GM12878 (cell line): ENCODE results near the gene HRC. TPM values are rescaled to one million over a fixed set of nuclear protein-coding genes. Genes with fewer than 3 reads are reported as not detected.
"Not testable (repeated sequence)": the region's sequence is repeated elsewhere in the genome, so short reads cannot be mapped to it uniquely, and the experiment has no call there.

Experiments
- ATAC-seq: fragments of 200-7000 bp; cut with Tn5 transposase; 3 replicates; pipeline ENCODE4 v1.9.1; 2020; ENCODE audit warnings: mild to moderate bottlenecking, moderate library complexity
- BruUV-seq: library from RNA; stranded (reverse); fragments of 400-500 nt; replicated peaks from 2 replicates; lab custom pipeline; 2021; lab: Mats Ljungman, UMichigan
- CTCF ChIA-PET: fragments of 300-600 bp; sonication (Branson Sonifier 250); formaldehyde crosslinking; extraction: SDS; loops from one replicate; lab custom pipeline; 2021; ENCODE audit warnings: inconsistent platforms; lab: Yijun Ruan, JAX
- POLR2A ChIA-PET: fragments of 350-600 bp; formaldehyde crosslinking; extraction: SDS; loops from one replicate; lab custom pipeline; 2021; ENCODE audit warnings: inconsistent platforms; lab: Charles Lee
- RAD21 ChIA-PET: fragments of 300-600 bp; sonication (Branson Sonifier 250); formaldehyde crosslinking; loops from one replicate; lab custom pipeline; 2023; ENCODE audit warnings: antibody characterized with exemption; ENCODE audit not compliant: unreplicated experiment; lab: Charles Lee
- SMC1A ChIA-PET: fragments of 300-600 bp; sonication (Branson Sonifier 250); formaldehyde crosslinking; loops from one replicate; lab custom pipeline; 2023; ENCODE audit not compliant: unreplicated experiment, uncharacterized antibody; lab: Charles Lee
- DNase-seq: peaks from one replicate; pipeline ENCODE4 v3.0.0-alpha.2; 2011; ENCODE audit warnings: low read depth, low spot score
- FAIRE-seq: peaks from 3 replicates; lab custom pipeline; 2011; peaks lifted over from hg19 to GRCh38; lab: Jason Lieb, UNC
- H2AFZ ChIP-seq: 2 replicates; pipeline ENCODE4 v1.6.0; 2011; ENCODE audit warnings: low read depth, low read length, control low read depth; ENCODE audit not compliant: control insufficient read depth
- H3K27ac ChIP-seq: 2 replicates; pipeline ENCODE4 v1.5.1; 2011; ENCODE audit warnings: control low read depth; ENCODE audit not compliant: control insufficient read depth, insufficient read depth
- H3K27me3 ChIP-seq, 2 experiments: replicated peaks in 1 of 2; 2 replicates each; pipeline versions ENCODE4 v1.6.0 to v1.6.1; 2011; ENCODE audit warnings: low read length in 1 of 2; ENCODE audit not compliant: control insufficient read depth in 2 of 2, insufficient read depth in 2 of 2
- H3K36me3 ChIP-seq, 2 experiments: 2 replicates each; pipeline ENCODE4 v1.5.1; 2011; ENCODE audit warnings: low read length in 1 of 2; ENCODE audit not compliant: control insufficient read depth in 2 of 2, insufficient read depth in 2 of 2
- H3K4me1 ChIP-seq: 2 replicates; pipeline ENCODE4 v1.6.1; 2011; ENCODE audit warnings: mild to moderate bottlenecking, low read length, moderate library complexity, mixed read lengths; ENCODE audit not compliant: control insufficient read depth, insufficient read depth
- H3K4me2 ChIP-seq: 2 replicates; pipeline ENCODE4 v1.6.0; 2011; ENCODE audit warnings: control low read depth; ENCODE audit not compliant: control insufficient read depth, insufficient read depth
- H3K4me3 ChIP-seq: fragments of 200-600 bp; sonication (generic); 2 replicates; pipeline ENCODE4 v1.5.1; 2016
- H3K79me2 ChIP-seq: 2 replicates; pipeline ENCODE4 v1.6.0; 2011; ENCODE audit warnings: low read length; ENCODE audit not compliant: control insufficient read depth, insufficient read depth
- H3K9ac ChIP-seq: 2 replicates; pipeline ENCODE4 v1.8.0; 2011; ENCODE audit warnings: low read length, control low read depth, mixed read lengths; ENCODE audit not compliant: control insufficient read depth, insufficient read depth
- H3K9me3 ChIP-seq: replicated peaks from 3 replicates; pipeline ENCODE4 v1.5.1; 2011; ENCODE audit warnings: mild to moderate bottlenecking, low read length; ENCODE audit not compliant: control insufficient read depth, insufficient read depth
- H4K20me1 ChIP-seq: 2 replicates; pipeline ENCODE4 v1.6.0; 2011; ENCODE audit not compliant: control insufficient read depth, insufficient read depth
- EED ChIP-seq: sonication (generic); IDR thresholded peaks from 2 replicates; pipeline ENCODE4 v1.6.1; 2016; ENCODE audit warnings: antibody characterized with exemption, low read depth
- ETV6 ChIP-seq, 2 experiments: fragments of 450-650 bp in 1 of 2; IDR thresholded peaks in 1 of 2; conservative IDR thresholded peaks in 1 of 2; 2 replicates each; pipeline ENCODE4 v1.6.1; 2014; ENCODE audit warnings: antibody characterized with exemption in 1 of 2, borderline replicate concordance in 1 of 2, low read depth in 1 of 2, mild to moderate bottlenecking in 1 of 2, moderate library complexity in 1 of 2
- POLR2A ChIP-seq: IDR thresholded peaks from 2 replicates; pipeline ENCODE4 v1.6.1; 2011; ENCODE audit warnings: low read depth, mild to moderate bottlenecking, low read length
- SIN3A ChIP-seq: IDR thresholded peaks from 2 replicates; pipeline ENCODE4 v1.6.1; 2012; ENCODE audit warnings: low read depth, low read length, improper control_type of control experiment
- SUPT20H ChIP-seq: IDR thresholded peaks from 2 replicates; pipeline ENCODE4 v1.6.1; 2011; ENCODE audit warnings: low read depth, mild to moderate bottlenecking, low read length, moderate library complexity, borderline replicate concordance; ENCODE audit not compliant: control insufficient read depth
- SUZ12 ChIP-seq: fragments of 200-600 bp; sonication (generic); IDR thresholded peaks from one replicate; pipeline ENCODE4 v1.6.1; 2018; ENCODE audit warnings: antibody characterized with exemption, mild to moderate bottlenecking; ENCODE audit not compliant: unreplicated experiment
- TAF1 ChIP-seq: IDR thresholded peaks from 2 replicates; pipeline ENCODE4 v1.6.1; 2011; ENCODE audit warnings: mild to moderate bottlenecking, low read depth, low read length, borderline replicate concordance
- TCF3 ChIP-seq: IDR thresholded peaks from 2 replicates; pipeline ENCODE4 v1.6.1; 2012; ENCODE audit warnings: low read depth, mild to moderate bottlenecking, low read length, borderline replicate concordance; ENCODE audit not compliant: insufficient read depth
- WGBS: methylation state at CpG from one replicate; pipeline ENCODE4 v1.1.6; 2016; ENCODE audit warnings: low lambda C conversion rate; ENCODE audit not compliant: insufficient replicate concordance, insufficient coverage; ENCODE audit errors: missing lambda C conversion rate; 5-methylcytosine and 5-hydroxymethylcytosine counted together
- in situ Hi-C: fragments of 300-500 bp; cut with MboI; formaldehyde crosslinking; loops from 9 replicates; pipeline ENCODE4 v1.14.3; 2018; ENCODE audit warnings: mixed read lengths
- intact Hi-C: fragments of 100-400 bp; cut with micrococcal nuclease; formaldehyde crosslinking; loops from one replicate; pipeline ENCODE4 v1.14.2; 2022; ENCODE audit not compliant: unreplicated experiment
- polyA plus RNA-seq, 11 experiments: library from polyadenylated mRNA; depleted of rRNA in 4 of 11; unstranded in 6 of 11; stranded (reverse) in 5 of 11; fragments of >200 nt; fragmentation: Nextera tagmentation in 4 of 11; fragmentation: Illumina TruSeq in 1 of 11; extraction: Ambion mirVana in 4 of 11; extraction: Trizol in 1 of 11; gene quantifications; 1 replicate in 1 of 11; 2 replicates in 10 of 11; pipeline versions ENCODE4 v1.2.1 to v1.2.3, GENCODE V29; 2011 to 2016; ENCODE audit warnings: inconsistent platforms in 2 of 11, missing spikeins in 2 of 11, low read depth in 1 of 11
- total RNA-seq, 4 experiments: library from RNA; depleted of rRNA in 3 of 4; stranded (reverse); fragments of >200 nt in 3 of 4; fragmentation: Illumina TruSeq in 1 of 4; extraction: Trizol in 1 of 4; gene quantifications; 2 replicates each; pipeline versions ENCODE4 v1.2.1 to v1.2.3, GENCODE V29; 2013 to 2021
- TF ChIP-seq, protein P1 (sequence below): IDR thresholded peaks from 2 replicates; pipeline ENCODE4 v1.6.1; 2012; ENCODE audit warnings: low read depth, low read length, improper control_type of control experiment
- TF ChIP-seq, protein P2 (sequence below): fragments of 450-650 bp; IDR thresholded peaks from 2 replicates; pipeline ENCODE4 v1.6.1; 2014; ENCODE audit warnings: mild to moderate bottlenecking

The HRC gene
- total and polyA plus RNA-seq, 10 of the 15 experiments (the other 5 are each of a cell fraction or from before 2014, with no cell fraction given) = 0.10 TPM; not detected in 9

DNA sequence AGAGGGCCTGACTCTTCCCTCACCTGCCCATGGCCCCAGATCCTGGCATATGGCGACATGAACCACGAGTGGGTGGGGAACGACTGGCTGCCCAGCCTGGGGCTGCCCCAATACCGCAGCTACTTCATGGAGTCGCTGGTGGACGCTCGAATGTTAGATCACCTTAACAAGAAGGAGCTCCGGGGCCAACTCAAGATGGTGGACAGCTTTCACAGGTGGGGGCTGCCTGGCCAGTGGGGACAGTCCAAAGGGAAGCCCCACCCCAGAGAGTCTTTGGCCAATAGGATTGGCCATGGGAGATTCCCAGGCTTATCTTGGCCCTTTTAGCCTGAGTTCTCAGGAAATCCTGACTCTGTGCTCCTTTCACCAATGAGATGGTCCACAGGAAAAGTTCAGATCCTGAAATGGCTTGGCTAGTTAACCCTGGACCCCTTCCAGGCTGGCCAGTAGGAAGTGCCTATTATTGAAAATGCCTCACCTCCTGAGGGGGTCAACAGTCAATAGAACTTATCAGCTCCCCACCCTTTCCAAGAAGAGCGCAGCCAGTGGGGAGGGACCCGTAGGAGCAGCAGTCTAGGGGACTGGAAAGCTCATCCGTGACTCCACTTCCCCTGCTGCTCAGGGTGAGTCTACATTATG lies 7.0 kb downstream of the HRC start:
- H3K4me3 ChIP-seq = no peak overlapping the region
- no peak overlapping the region for H2AFZ ChIP-seq
- no peak for DNase-seq
- TF ChIP-seq SUPT20H = no peak
- no peak for TF ChIP-seq ETV6 (conservative IDR thresholded peaks at IDR 0.05 in 1 of 2, IDR thresholded peaks at IDR 0.05 in 1 of 2; ENCODE audit: borderline replicate concordance in 1 of 2, low read depth in 1 of 2)
- no peak for TF ChIP-seq POLR2A
- TF ChIP-seq EED = no peak
- TF ChIP-seq, protein P1, sequence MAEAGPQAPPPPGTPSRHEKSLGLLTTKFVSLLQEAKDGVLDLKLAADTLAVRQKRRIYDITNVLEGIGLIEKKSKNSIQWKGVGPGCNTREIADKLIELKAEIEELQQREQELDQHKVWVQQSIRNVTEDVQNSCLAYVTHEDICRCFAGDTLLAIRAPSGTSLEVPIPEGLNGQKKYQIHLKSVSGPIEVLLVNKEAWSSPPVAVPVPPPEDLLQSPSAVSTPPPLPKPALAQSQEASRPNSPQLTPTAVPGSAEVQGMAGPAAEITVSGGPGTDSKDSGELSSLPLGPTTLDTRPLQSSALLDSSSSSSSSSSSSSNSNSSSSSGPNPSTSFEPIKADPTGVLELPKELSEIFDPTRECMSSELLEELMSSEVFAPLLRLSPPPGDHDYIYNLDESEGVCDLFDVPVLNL = no peak
- no peak for TF ChIP-seq TCF3
- TF ChIP-seq SIN3A = no peak
- TF ChIP-seq TAF1 = no peak
- no peak for TF ChIP-seq SUZ12
- TF ChIP-seq, protein P2, sequence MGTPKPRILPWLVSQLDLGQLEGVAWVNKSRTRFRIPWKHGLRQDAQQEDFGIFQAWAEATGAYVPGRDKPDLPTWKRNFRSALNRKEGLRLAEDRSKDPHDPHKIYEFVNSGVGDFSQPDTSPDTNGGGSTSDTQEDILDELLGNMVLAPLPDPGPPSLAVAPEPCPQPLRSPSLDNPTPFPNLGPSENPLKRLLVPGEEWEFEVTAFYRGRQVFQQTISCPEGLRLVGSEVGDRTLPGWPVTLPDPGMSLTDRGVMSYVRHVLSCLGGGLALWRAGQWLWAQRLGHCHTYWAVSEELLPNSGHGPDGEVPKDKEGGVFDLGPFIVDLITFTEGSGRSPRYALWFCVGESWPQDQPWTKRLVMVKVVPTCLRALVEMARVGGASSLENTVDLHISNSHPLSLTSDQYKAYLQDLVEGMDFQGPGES = no peak
- TF ChIP-seq, all 136 proteins: peak for 0
- POLR2A ChIA-PET = no interaction called here
- BruUV-seq = no TSS peak
- no peaks in the 10 kb centered on the region for H3K36me3 ChIP-seq
- H4K20me1 ChIP-seq = no peaks in the 10 kb centered on the region
- SMC1A ChIA-PET = no interaction called here
- intact Hi-C loops = loop anchor here (5.0 kb wide), 1 partner anchor 59 kb away; no protein-coding TSS in a partner anchor
- WGBS = 56% methylated on average over 11 of the region's 11 CpGs
- H3K4me1 ChIP-seq = peaks cover 10% of the 10 kb centered on the region
- ATAC-seq (no peak), FAIRE-seq (no peak)
- CTCF ChIA-PET = interaction anchor here (1.2 to 6.0 kb wide), 3 partner anchors 49 to 360 kb away, joined by 3 to 54 read pairs (median 9); no protein-coding TSS in a partner anchor
- no peak overlapping the region for H3K9ac ChIP-seq
- H3K27me3 ChIP-seq = peaks cover 6 to 22% of the 10 kb centered on the region in 2 experiments
- no peak overlapping the region for H3K4me2 ChIP-seq
- RAD21 ChIA-PET = no interaction called here
- in situ Hi-C loops = no loop called here
- H3K9me3 ChIP-seq = peaks cover 4% of the 10 kb centered on the region; the same call in 2 of the 3 replicates
- no peak overlapping the region for H3K27ac ChIP-seq
- no peaks in the 10 kb centered on the region for H3K79me2 ChIP-seq

DNA sequence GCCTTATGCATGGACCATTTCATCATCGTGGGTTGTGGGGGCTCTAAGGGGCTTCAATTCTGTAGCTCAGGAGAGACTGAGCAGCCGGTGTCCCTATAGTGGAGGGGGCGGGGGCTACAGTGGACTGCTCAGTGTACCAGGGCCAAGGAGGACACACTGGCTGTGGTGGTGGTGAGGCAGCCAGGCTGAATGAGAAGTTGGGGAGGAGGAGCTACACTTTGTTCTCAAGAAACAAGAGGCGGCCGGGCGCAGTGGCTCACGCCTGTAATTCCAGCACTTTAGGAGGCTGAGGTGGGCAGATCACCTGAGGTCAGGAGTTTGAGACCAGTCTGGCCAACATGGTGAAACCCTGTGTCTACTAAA lies 8.8 kb downstream of the HRC start:
- H3K79me2 ChIP-seq, ATAC-seq, H3K4me3 ChIP-seq, H4K20me1 ChIP-seq, H2AFZ ChIP-seq, H3K4me2 ChIP-seq, POLR2A ChIA-PET, H3K4me1 ChIP-seq, DNase-seq, BruUV-seq, H3K36me3 ChIP-seq, H3K27ac ChIP-seq, H3K9ac ChIP-seq, FAIRE-seq, H3K9me3 ChIP-seq, in situ Hi-C loops: not testable (repeated sequence)
- peaks cover 6 to 20% of the 10 kb centered on the region in 2 experiments for H3K27me3 ChIP-seq
- intact Hi-C loops = loop anchor here (1.0 to 5.0 kb wide), 2 partner anchors 48 to 61 kb away; no protein-coding TSS in a partner anchor
- ChIA-PET SMC1A (interaction anchor here (1.0 to 1.2 kb wide), 2 partner anchors 49 to 53 kb away, joined by 3 to 5 read pairs; no protein-coding TSS in a partner anchor), CTCF (interaction anchor here (0.7 to 6.0 kb wide), 11 partner anchors 14 to 245 kb away, joined by 3 to 54 read pairs (median 3); no protein-coding TSS in a partner anchor), RAD21 (interaction anchor here (1.2 to 3.5 kb wide), 2 partner anchors 48 to 50 kb away, joined by 3 to 13 read pairs; no protein-coding TSS in a partner anchor)
- 14% methylated on average over 7 of the region's 7 CpGs for WGBS
